Tibial artery (tissue), 4 donors: ENCODE results near the gene PRKG1.

Experiments used
- DNase-seq, 2 donors: peaks; one replicate each; pipeline ENCODE4 v3.0.0-alpha.2; 2019
- H3K27ac ChIP-seq, 2 donors: fragments of 200-600 bp; sonication (generic) in 1 of 2; 1 replicate in 1 of 2; 2 replicates in 1 of 2; pipeline ENCODE4 v1.5.1; 2018 to 2019; ENCODE audit warnings: mild to moderate bottlenecking in 1 of 2
- H3K27me3 ChIP-seq, 2 donors: fragments of 200-600 bp; sonication (generic) in 1 of 2; one replicate each; pipeline versions ENCODE4 v1.5.1 to v1.6.0; 2016 to 2019
- H3K36me3 ChIP-seq, 3 donors: fragments of 200-600 bp; sonication (generic) in 2 of 3; one replicate each; pipeline ENCODE4 v1.5.1; 2016 to 2019; ENCODE audit warnings: mild to moderate bottlenecking in 2 of 3
- H3K4me1 ChIP-seq, 4 donors: fragments of 200-600 bp; sonication (generic) in 2 of 4; 1 replicate in 3 of 4; 2 replicates in 1 of 4; pipeline ENCODE4 v1.5.1; 2016 to 2019
- H3K4me3 ChIP-seq, 2 donors: fragments of 200-600 bp; sonication (generic) in 1 of 2; 1 replicate in 1 of 2; 2 replicates in 1 of 2; pipeline ENCODE4 v1.5.1; 2018 to 2019; ENCODE audit warnings: mild to moderate bottlenecking in 2 of 2
- H3K9me3 ChIP-seq, 3 donors: fragments of 200-600 bp; sonication (generic) in 1 of 3; one replicate each; pipeline ENCODE4 v1.5.1; 2016 to 2019
- CTCF ChIP-seq, 2 experiments: fragments of 200-600 bp in 1 of 2; fragments of 450-650 bp in 1 of 2; IDR thresholded peaks; one replicate each; pipeline ENCODE4 v1.5.1; 2017 to 2019; ENCODE audit warnings: antibody characterized with exemption in 2 of 2, mild to moderate bottlenecking in 1 of 2, moderate library complexity in 1 of 2
- intact Hi-C: fragments of 100-400 bp; cut with DNase I; formaldehyde crosslinking; loops from one replicate; pipeline ENCODE4 v1.15.0; 2023; ENCODE audit warnings: low total_unique reads

PRKG1 gene

GRCh38 chr10:51066231-51066630, 8.1 kb upstream of the PRKG1 start:
- H3K4me1 ChIP-seq, result peaks cover 0 to 63% (median 4%) of the 10 kb centered on the region in 4 donors
- intact Hi-C loops, result loop anchor here (10.0 kb wide), 1 partner anchor 1149 kb away; no protein-coding TSS in a partner anchor
- TF ChIP-seq CTCF (IDR thresholded peaks at IDR 0.05), result no peak
- H3K9me3 ChIP-seq, result no peaks in the 10 kb centered on the region
- no peaks in the 10 kb centered on the region for H3K36me3 ChIP-seq
- H3K27me3 ChIP-seq, result no peaks in the 10 kb centered on the region
- H3K4me3 ChIP-seq, result no peak overlapping the region
- H3K27ac ChIP-seq, result no peak overlapping the region
- no peak for DNase-seq

GRCh38 chr10:51072210-51072609, 2.1 kb upstream of the PRKG1 start:
- H3K9me3 ChIP-seq, result no peaks in the 10 kb centered on the region
- no peak for DNase-seq
- H3K4me3 ChIP-seq, result no peak overlapping the region
- no peaks in the 10 kb centered on the region for H3K27me3 ChIP-seq
- H3K4me1 ChIP-seq, result peaks cover 0 to 57% (median 10%) of the 10 kb centered on the region in 4 donors
- no peak for TF ChIP-seq CTCF (IDR thresholded peaks at IDR 0.05)
- H3K27ac ChIP-seq, result no peak overlapping the region
- no peaks in the 10 kb centered on the region for H3K36me3 ChIP-seq
- intact Hi-C loops, result loop anchor here (10.0 kb wide), 1 partner anchor 353 kb away; no protein-coding TSS in a partner anchor

- TF ChIP-seq CTCF (IDR thresholded peaks at IDR 0.05), result no peak
- H3K27ac ChIP-seq, result peak overlapping the region; percentile 82 to 92
- H3K36me3 ChIP-seq, result no peaks in the 10 kb centered on the region
- H3K4me3 ChIP-seq, result peak overlapping the region; percentile 71 to 86
- peaks cover 0 to 55% (median 8%) of the 10 kb centered on the region in 4 donors for H3K4me1 ChIP-seq
- no peaks in the 10 kb centered on the region for H3K27me3 ChIP-seq
- no peaks in the 10 kb centered on the region for H3K9me3 ChIP-seq
- no peak for DNase-seq
- intact Hi-C loops, result loop anchor here (10.0 kb wide), 1 partner anchor 352 kb away; no protein-coding TSS in a partner anchor
Measured at GRCh38 chr10:51072921-51073434, 1.3 kb upstream of the PRKG1 start.

- H3K36me3 ChIP-seq, result no peaks in the 10 kb centered on the region
- intact Hi-C loops, result loop anchor here (10.0 kb wide), 1 partner anchor 351 kb away; no protein-coding TSS in a partner anchor
- no peaks in the 10 kb centered on the region for H3K27me3 ChIP-seq
- H3K27ac ChIP-seq, result peak overlapping the region; percentile 82 to 92
- peak overlapping the region; percentile 71 to 86 for H3K4me3 ChIP-seq
- peaks cover 0 to 55% (median 6%) of the 10 kb centered on the region in 4 donors for H3K4me1 ChIP-seq
- no peaks in the 10 kb centered on the region for H3K9me3 ChIP-seq
- peak in 1 of 2 donors; percentile 69 for DNase-seq
- TF ChIP-seq CTCF (IDR thresholded peaks at IDR 0.05), result no peak
Measured at GRCh38 chr10:51073453-51074237, 642 bp upstream of the PRKG1 start.

GRCh38 chr10:51075043-51075872, 971 bp downstream of the PRKG1 start:
- no peak for DNase-seq
- intact Hi-C loops, result loop anchor here (10.0 kb wide), 1 partner anchor 350 kb away; no protein-coding TSS in a partner anchor

More at GRCh38 chr10:51075043-51075872, 971 bp downstream of the PRKG1 start:
- H3K27ac ChIP-seq, result peak overlapping the region; percentile 82 to 92
- no peaks in the 10 kb centered on the region for H3K9me3 ChIP-seq
- H3K4me1 ChIP-seq, result peaks cover 0 to 58% (median 11%) of the 10 kb centered on the region in 4 donors
- H3K27me3 ChIP-seq, result no peaks in the 10 kb centered on the region
- TF ChIP-seq CTCF (IDR thresholded peaks at IDR 0.05), result no peak
- H3K4me3 ChIP-seq, result peak overlapping the region; percentile 71 to 86
- H3K36me3 ChIP-seq, result no peaks in the 10 kb centered on the region
